Choroid plexus epithelial cell (primary cell): ENCODE measurements around the gene STYXL2.

Experiments used
- DNase-seq: peaks from one replicate; pipeline ENCODE4 v3.0.0-alpha.2; 2010; ENCODE audit warnings: low read depth
- H3K4me3 ChIP-seq: 2 replicates; pipeline ENCODE4 v1.5.1; 2011; ENCODE audit warnings: low read depth, mild to moderate bottlenecking, control low read depth, low read length, moderate library complexity
- CTCF ChIP-seq: conservative IDR thresholded peaks from 2 replicates; pipeline ENCODE4 v1.5.1; 2011; ENCODE audit warnings: low read depth, mild to moderate bottlenecking, control low read depth, inconsistent platforms, low read length, moderate library complexity

STYXL2 gene

GRCh38 chr1:167114725-167115124 lies 20.9 kb downstream of the STYXL2 start:
- TF ChIP-seq CTCF = no peak
- no peak overlapping the region for H3K4me3 ChIP-seq
- DNase-seq = no peak

- no peak for TF ChIP-seq CTCF
- DNase-seq = no peak
Observed at GRCh38 chr1:167115655-167116054, 21.8 kb downstream of the STYXL2 start.

GRCh38 chr1:167116174-167116573 lies 22.3 kb downstream of the STYXL2 start:
- DNase-seq = no peak
- TF ChIP-seq CTCF = no peak
- no peak overlapping the region for H3K4me3 ChIP-seq

More at GRCh38 chr1:167115655-167116054, 21.8 kb downstream of the STYXL2 start:
- no peak overlapping the region for H3K4me3 ChIP-seq

- TF ChIP-seq CTCF = no peak
- no peak for DNase-seq
- no peak overlapping the region for H3K4me3 ChIP-seq
Observed at GRCh38 chr1:167117225-167117624, 23.4 kb downstream of the STYXL2 start.

- DNase-seq = no peak
- TF ChIP-seq CTCF = no peak
- H3K4me3 ChIP-seq = no peak overlapping the region
Observed at GRCh38 chr1:167118188-167118587, 24.3 kb downstream of the STYXL2 start.

- no peak overlapping the region for H3K4me3 ChIP-seq
- no peak for DNase-seq
- no peak for TF ChIP-seq CTCF
Observed at GRCh38 chr1:167119696-167120095, 25.8 kb downstream of the STYXL2 start.

GRCh38 chr1:167120899-167121298 lies 27.0 kb downstream of the STYXL2 start:
- peak overlapping the region; percentile 54 for H3K4me3 ChIP-seq
- DNase-seq = no peak
- TF ChIP-seq CTCF = no peak
